ENCODE data around the gene YIPF6.
"Not testable (repeated sequence)": the region's sequence is repeated elsewhere in the genome, so short reads cannot be mapped to it uniquely, and the experiment has no call there.

GRCh38 chrX:68493776-68494175, 5.1 kb upstream of the YIPF6 start:
- not testable (repeated sequence) for TF ChIP-seq CTCF (conservative IDR thresholded peaks at IDR 0.05 in 1 of 2, IDR thresholded peaks at IDR 0.05 in 1 of 2; ENCODE audit: extremely low read depth in 1 of 2, insufficient read depth in 1 of 2, low read depth in 1 of 2, low read length in 2 of 2); EZH2 (IDR thresholded peaks at IDR 0.05; ENCODE audit: borderline replicate concordance, low read length)

All from mammary epithelial cell (primary cell).